Activated CD4-positive, alpha-beta T cell treated with anti-CD3 and anti-CD28 coated beads, Interleukin-2, amount 50 U/mL, for 24 hours (primary cell): ENCODE data around the gene RAF1.
"Not testable (repeated sequence)": the region's sequence is repeated elsewhere in the genome, so short reads cannot be mapped to it uniquely, and the experiment has no call there.

Experiments used
- DNase-seq, 2 donors: peaks; one replicate each; pipeline ENCODE4 v3.0.0-alpha.2; 2020; ENCODE audit warnings: low read depth in 1 of 2, low spot score in 1 of 2

Gene RAF1

DNA sequence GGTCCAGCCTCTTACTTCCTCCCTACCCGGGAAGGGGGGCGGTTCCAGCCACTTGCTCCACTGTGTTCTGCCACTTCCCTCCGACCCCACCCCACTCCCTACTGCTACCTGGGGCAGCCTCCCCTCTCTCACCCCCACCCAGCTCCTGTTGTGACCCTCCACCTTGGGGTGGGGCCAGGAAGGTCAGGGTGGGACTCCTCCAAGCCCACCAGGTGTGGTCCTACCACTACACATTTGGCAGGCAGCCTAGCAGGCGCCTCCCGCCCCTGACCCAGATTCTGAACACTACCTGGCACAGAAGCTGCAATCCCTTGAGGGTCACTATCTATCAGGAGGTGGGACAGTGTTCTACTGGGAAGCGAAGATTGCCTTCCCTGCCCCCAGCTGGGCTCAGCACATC, 13.7 kb upstream of the RAF1 start:
- no peak for DNase-seq

DNA sequence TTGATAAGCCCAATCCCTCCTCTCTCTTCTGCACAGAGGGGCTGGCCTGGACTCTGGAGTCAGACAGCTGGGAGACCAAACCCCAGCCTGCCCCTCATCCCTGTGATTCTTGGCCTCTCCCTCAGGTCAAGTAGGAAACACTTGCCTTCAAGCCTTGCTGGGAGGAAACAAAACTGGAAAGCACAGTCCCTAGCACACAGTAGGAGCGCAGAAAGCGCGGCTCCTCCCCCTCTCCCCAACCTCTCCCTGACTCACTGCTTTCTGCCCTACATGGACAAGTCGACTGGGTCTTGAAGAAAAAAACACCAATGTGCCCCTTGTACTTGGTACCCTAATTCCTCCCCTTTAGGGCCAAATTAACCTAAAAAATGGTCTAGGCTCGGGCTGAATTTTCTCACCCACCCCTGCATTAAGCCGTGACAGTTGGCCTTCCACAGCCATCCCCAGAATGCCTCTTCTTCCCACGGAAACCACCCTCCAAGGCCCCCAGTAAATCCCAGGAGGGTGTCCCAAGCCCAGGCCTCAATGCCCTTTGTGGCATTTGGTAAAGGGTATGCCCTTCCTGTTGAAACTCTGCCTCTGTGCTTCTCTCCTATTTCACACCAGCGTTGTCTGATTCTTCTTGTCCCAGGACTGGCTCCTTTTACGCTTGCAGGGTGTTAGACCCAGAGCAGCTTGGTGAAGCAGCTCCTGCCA, 11.3 kb upstream of the RAF1 start:
- DNase-seq = no peak

GRCh38 chr3:12673956-12674736, 10.2 kb upstream of the RAF1 start:
- DNase-seq = not testable (repeated sequence)

DNA sequence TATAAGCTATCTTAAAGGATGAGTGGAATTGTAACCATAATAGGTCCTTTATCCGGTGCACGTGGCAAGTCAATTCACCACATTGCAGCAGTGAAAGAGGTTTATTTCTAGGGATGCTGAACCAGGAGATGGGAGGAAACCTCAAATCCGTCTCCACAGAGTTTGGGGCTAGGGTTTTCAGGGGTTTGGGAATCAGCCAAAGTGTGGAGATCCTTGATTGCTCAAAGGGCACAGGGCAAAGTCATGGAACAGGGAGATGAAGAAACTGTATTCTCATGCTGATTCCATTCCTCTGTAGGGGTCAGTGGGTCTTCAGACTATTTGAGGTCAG, 7.2 kb upstream of the RAF1 start:
- no peak for DNase-seq

DNA sequence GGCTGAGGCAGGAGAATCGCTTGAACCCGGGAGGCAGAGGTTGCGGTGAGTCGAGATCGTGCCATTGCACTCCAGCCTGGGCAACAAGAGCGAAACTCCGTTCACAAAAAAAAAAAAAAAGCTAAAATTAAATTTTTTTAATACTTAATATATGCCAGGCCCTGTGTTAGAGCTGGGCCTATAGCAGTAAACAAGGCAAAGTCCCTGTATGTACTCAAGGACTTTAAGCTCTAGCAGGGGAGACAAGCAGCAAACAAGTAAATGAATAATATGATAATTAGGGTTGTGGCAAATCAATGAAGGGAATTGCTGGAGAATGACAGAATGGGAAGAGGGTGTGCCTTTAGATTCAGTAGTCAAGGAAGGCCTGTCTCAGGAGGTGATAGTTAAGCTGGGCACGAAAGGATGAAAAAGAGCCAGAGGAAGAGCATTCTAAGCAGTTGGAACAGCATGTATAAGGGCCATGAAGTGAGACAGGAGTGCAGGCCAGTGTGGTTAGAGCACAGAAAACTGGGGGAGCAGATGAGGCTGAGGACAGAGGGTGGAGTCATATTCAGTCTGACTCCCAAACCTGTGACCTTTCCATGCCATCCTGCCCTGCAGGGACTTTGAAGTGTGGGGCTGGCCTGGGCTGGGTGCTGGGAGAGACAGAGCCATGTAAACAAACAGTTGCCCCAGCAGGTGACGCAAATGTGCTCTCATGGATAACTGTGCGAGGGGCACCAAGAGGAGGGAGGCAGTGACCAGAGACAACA, 6.6 kb upstream of the RAF1 start:
- DNase-seq = no peak

GRCh38 chr3:12663401-12663935, 449 bp downstream of the RAF1 start:
- DNase-seq = peak in 1 of 2 donors; percentile 33

DNA sequence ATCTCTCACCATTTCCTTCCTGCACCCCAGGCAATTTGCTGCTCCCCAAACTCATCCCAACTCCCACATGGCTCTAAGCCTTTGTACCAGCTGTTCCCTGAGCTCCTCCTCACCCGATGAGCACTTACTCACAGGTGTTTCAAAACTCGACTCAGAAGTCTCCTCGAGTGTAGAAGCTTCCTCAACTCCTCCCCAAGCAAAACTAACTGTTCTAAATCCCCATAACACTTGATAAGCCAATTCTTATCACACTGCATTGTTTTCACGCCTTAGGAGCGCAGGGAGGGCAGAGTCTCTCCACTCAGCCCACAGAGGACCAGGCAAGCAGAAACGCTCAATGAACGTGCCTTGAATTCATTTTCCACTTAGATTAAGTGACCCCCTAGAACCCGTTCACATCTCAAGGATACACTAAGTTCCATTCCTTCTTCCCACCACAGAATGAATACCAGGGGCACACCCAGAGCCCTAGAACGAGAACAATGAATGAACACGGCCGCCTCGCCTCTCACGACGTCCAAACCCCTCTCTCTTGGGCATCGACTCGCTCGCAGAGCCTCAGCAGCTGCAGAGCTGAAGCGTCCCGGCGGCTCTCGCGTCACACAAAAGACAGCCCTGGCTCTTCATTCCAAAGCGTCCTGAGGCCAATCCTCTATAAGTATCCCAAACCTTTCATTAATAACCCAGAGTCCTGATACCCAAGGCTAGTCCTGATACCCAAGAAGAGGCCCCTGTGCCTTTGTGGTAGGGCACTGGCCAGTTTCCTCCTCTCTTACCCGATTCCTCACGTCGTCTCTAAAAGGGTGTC, 1.1 kb downstream of the RAF1 start:
- DNase-seq = peak in 1 of 2 donors; percentile 6

GRCh38 chr3:12661926-12662592, 1.9 kb downstream of the RAF1 start:
- no peak for DNase-seq

DNA sequence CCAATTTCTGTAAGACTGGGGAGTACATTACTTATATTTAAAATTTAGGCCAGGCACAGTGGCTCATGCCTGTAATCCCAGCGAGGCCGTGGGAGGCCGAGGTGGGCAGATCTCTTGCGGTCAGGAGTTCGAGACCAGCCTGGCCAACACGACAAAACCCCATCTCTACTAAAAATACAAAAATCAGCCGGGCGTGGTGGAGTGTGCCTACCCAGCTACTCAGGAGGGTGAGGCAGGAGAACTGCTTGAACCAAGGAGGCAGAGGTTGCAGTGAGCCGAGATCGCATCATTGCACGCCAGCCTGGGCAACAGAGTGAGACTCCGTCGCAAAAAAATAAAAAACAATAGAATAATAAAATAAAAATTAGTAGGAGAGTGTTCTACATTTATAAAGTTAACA, 2.5 kb downstream of the RAF1 start:
- DNase-seq = not testable (repeated sequence)

DNA sequence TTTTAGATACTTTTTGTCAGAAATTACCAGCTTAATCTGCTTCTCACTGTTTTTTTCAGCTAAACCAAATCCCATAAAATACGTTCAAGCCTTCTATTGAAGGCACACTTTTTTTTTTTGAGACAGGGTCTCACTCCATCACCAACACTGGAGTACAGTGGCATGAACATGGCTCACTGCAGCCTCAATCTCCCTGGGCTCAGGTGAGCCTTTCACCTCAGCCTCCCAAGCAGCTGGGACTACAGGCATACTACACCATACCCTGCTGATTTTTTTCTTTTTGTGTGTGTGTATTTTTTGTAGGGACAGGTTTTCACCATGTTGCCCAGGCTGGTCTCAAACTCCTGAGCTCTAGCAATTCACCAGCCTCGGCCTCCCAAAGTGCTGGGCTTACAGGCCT, 3.7 kb downstream of the RAF1 start:
- DNase-seq = no peak

- DNase-seq = no peak
These were observed 4.5 kb downstream of the RAF1 start for GRCh38 chr3:12659316-12660015.

DNA sequence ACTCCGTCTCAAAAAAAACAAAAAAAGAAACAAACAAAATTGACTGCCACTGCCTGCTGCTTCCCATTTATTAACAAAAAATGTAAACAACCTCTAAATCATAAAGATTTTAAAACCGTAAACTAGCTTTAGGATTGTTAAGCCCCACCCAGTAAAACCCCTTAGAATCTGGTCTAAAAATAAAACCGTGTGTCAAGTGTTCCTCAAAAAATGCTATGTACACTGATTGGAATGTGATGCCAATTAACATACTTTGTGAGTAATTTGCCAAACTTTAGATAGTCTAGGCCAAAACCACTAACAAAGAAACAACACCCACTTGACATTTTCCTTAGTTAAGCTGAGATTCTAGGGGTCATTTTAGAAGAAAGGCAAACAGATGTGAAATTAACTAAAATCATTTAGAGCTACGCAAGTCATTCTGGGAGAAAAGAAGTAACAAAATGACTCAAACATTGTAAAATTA, 5.3 kb downstream of the RAF1 start:
- no peak for DNase-seq

DNA sequence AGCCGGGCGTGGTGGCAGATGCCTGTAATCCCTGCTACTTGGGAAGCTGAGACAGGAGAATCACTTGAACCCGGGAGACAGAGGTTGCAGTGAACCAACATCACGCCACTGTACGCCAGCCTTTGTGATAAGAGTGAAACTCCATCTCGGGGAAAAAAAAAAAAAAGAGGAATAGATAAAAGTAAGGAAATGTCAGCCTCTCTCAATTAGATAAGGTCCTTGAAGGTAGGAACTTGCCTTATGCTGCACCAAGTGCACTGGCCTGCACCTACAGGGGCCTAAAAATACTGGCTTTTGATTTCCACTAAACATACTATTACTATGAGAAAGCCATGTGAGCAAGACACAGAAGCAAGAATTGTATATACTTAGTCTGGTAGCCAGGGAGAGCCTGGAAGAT, 7.1 kb downstream of the RAF1 start:
- DNase-seq = no peak

DNA sequence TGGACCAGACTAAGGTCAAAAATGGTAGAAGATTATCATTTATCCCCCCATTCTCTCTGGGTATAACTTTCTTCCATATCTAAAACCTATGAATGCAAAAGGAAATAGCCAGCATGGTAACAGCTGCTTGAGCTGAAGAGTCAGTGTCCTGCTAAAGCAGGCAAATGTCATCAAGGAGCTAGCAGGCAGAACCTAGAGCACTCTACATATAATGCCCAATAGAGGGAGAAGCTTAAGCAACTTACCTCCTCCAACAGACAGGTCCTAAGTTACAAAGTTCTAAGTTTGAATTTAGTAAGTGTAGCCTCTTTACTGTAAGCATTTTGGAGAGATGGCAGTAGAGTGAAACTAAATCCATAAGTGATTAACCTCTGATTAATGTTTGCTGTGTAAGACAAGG, 7.7 kb downstream of the RAF1 start:
- DNase-seq = no peak

GRCh38 chr3:12655701-12656100, 8.2 kb downstream of the RAF1 start:
- no peak for DNase-seq

DNA sequence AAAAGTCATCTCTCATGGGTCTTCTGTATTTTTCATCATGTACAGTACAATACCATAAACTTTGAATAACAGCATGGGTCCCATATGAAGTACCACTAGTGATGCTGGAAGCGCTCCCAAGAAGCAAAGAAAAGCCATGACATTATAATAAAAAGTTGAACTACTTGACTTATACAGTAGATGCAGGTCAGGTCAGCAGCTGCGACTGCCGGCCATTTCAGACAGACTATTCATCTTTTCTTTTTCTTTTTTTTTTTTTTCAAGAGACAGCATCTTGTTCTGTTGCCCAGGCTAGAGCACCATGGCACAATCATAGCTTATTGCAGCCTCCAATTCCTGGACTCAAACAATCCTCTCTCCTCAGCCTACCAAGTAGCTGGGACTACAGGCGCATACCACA, 10.2 kb downstream of the RAF1 start:
- DNase-seq = no peak

- no peak for DNase-seq
These were observed 15.4 kb downstream of the RAF1 start for GRCh38 chr3:12648384-12648959.

DNA sequence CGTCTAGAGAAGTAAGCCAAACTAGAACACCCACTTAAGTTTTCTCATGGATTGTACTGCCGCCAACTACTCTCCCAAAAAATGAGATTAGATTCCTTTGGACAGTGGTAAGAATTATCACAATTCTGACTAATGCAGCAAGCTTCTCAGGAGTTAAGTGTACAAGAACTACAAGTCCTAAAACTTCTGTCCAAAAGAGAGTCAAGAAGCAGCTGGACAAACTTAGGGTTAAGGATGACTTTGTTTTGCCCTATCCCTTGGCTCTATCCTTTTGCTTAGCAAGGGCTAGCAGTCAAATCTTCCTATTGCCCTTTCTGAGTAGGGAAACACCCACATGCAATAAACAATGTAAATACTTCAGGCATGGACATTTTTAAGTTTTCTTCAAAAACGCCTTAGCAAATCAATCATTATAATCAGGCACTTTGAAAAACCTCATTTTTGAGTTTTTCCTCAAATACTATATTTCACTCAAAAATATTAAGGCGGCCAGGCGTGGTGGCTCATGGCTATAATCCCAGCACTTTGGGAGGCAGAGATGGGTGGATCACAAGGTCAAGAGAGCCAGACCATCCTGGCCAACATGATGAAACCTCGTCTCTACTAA, 19.5 kb downstream of the RAF1 start:
- no peak for DNase-seq

GRCh38 chr3:12643724-12644123, 20.2 kb downstream of the RAF1 start:
- DNase-seq = no peak
